ENCODE measurements around the gene PDRG1.

The PDRG1 gene

GRCh38 chr20:31916708-31917107 lies 35.1 kb downstream of the PDRG1 start:
- H3K4me3 ChIP-seq (ENCODE audit: low read depth, low read length), result no peak overlapping the region
- no peak for DNase-seq (ENCODE audit: low read depth)
- no peak for TF ChIP-seq MYC (IDR thresholded peaks at IDR 0.05; ENCODE audit: low read depth, low read length)
- TF ChIP-seq POLR2A (IDR thresholded peaks at IDR 0.05; ENCODE audit: extremely low read depth, insufficient read length), result no peak
- TF ChIP-seq MAX (IDR thresholded peaks at IDR 0.05; ENCODE audit: low read depth, low read length), result no peak
- no peak for TF ChIP-seq CTCF (IDR thresholded peaks at IDR 0.05; ENCODE audit: low read depth, low read length)

- no peak for DNase-seq (ENCODE audit: low read depth)
- H3K4me3 ChIP-seq (ENCODE audit: low read depth, low read length), result no peak overlapping the region
- TF ChIP-seq POLR2A (IDR thresholded peaks at IDR 0.05; ENCODE audit: extremely low read depth, insufficient read length), result no peak
- no peak for TF ChIP-seq MAX (IDR thresholded peaks at IDR 0.05; ENCODE audit: low read depth, low read length)
- no peak for TF ChIP-seq CTCF (IDR thresholded peaks at IDR 0.05; ENCODE audit: low read depth, low read length)
- TF ChIP-seq MYC (IDR thresholded peaks at IDR 0.05; ENCODE audit: low read depth, low read length), result no peak
Observed at GRCh38 chr20:31915491-31916280, 36.2 kb downstream of the PDRG1 start.

- TF ChIP-seq CTCF (IDR thresholded peaks at IDR 0.05; ENCODE audit: low read depth, low read length), result no peak
- TF ChIP-seq MYC (IDR thresholded peaks at IDR 0.05; ENCODE audit: low read depth, low read length), result no peak
- no peak for TF ChIP-seq MAX (IDR thresholded peaks at IDR 0.05; ENCODE audit: low read depth, low read length)
- TF ChIP-seq POLR2A (IDR thresholded peaks at IDR 0.05; ENCODE audit: extremely low read depth, insufficient read length), result no peak
- H3K4me3 ChIP-seq (ENCODE audit: low read depth, low read length), result no peak overlapping the region
- no peak for DNase-seq (ENCODE audit: low read depth)
Observed at GRCh38 chr20:31914170-31914569, 37.7 kb downstream of the PDRG1 start.

GRCh38 chr20:31913431-31914157 lies 38.3 kb downstream of the PDRG1 start:
- TF ChIP-seq MAX (IDR thresholded peaks at IDR 0.05; ENCODE audit: low read depth, low read length) (no peak), POLR2A (IDR thresholded peaks at IDR 0.05; ENCODE audit: extremely low read depth, insufficient read length) (no peak), CTCF (IDR thresholded peaks at IDR 0.05; ENCODE audit: low read depth, low read length) (no peak), MYC (IDR thresholded peaks at IDR 0.05; ENCODE audit: low read depth, low read length) (no peak)

GRCh38 chr20:31910071-31910803 lies 41.6 kb downstream of the PDRG1 start:
- H3K4me3 ChIP-seq (ENCODE audit: low read depth, low read length), result no peak overlapping the region
- DNase-seq (ENCODE audit: low read depth), result no peak
- TF ChIP-seq CTCF (IDR thresholded peaks at IDR 0.05; ENCODE audit: low read depth, low read length), result no peak
- no peak for TF ChIP-seq MAX (IDR thresholded peaks at IDR 0.05; ENCODE audit: low read depth, low read length)

More at GRCh38 chr20:31913431-31914157, 38.3 kb downstream of the PDRG1 start:
- no peak for DNase-seq (ENCODE audit: low read depth)
- H3K4me3 ChIP-seq (ENCODE audit: low read depth, low read length), result no peak overlapping the region
